HG02759 (cell line): ENCODE measurements around the gene LYPD1.

ENCODE experiments used
- ATAC-seq: cut with Tn5 transposase; IDR thresholded peaks from one replicate; pipeline ENCODE4 v1.9.1; 2021; ENCODE audit warnings: mild to moderate bottlenecking, moderate library complexity; ENCODE audit not compliant: unreplicated experiment

Gene LYPD1

GRCh38 chr2:132638313-132639040 lies 31.5 kb downstream of the LYPD1 start:
- ATAC-seq: no peak

GRCh38 chr2:132636346-132636745 lies 33.7 kb downstream of the LYPD1 start:
- ATAC-seq: no peak

DNA sequence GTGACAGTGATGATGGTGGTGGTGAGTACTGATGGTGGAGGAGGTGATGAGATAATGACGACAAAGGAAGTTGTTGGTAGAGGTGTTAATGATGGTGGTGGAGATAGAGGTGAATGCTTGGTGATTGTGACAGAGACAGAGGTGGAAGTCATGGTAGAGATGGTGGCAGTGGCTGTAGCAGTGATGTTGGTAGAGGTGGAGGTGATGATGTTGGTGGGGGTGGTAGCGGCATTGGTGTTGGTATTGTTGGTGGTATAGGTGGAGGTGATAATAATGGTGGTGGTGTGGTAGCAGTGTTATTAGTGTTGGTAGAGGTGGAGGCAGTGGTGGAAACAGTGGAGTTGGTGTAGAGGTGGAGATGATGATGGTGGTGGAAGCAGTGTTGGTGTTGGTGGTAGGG lies 36.4 kb downstream of the LYPD1 start:
- ATAC-seq: no peak

DNA sequence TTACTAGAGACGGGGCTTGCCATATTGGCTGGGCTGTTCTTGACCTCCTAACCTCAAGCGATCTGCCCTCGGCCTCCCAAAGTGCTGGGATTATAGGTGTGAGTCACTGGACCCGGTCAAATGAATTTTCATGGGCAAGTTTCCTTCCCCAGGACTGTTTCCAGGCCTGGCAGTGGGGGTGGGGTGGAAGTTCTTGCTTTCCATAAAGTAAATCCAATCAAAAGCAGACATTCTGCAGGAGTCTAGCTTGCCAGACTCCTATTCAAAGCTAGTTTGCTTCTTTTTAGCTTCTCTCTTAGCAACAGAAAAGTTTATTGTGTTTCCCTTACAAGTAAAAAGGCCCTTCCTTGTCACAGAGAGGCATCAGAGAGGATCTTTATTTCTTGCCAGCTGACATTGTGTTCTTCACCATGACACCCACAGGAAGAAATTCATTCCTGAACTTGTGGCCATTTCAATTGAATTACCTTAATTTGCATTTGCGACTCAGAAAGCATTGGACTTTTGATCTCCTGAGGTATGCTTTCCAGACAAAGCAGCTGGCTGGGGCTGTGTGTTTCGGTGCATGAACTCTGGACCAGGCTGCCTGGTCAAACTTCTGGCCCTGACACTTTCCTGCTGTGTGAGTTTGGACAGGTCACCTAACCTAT lies 37.9 kb downstream of the LYPD1 start:
- ATAC-seq: no peak

GRCh38 chr2:132627536-132627935 lies 42.5 kb downstream of the LYPD1 start:
- ATAC-seq: no peak

DNA sequence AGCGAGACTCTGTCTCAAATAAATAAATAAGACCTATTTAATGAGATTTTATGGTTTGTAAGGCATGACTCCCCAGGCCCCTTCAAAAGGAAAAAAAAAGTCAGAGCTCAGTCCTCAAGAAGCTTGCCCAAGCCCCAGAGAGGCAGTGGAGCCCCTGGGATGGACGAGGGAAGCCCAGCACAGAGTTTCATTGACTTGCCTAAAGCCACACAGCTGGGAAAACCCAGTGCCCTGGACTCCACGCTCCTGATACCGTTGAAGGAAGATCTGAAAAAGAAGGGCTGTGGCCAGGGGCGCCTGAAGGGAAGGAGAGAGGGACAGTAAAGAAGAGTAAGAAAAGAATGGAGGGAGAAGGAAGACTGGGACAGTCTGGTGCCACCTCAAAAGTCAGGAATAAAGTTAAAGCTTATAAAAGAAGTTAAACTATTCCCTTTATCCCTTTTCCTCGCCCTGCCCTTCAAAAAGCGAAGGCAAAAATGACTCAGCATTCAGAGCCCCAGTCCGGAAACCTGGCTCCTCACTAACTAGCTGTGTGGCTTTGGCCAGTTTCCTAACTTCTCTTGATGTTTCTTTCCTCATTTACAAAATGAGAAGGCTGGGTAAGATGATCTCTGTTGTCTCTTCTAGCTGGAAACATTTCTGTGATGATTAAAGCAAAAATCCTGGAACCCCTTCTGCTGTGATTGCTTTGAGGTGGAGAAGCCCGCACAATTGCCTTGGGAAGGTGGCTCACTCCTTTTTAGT lies 46.7 kb downstream of the LYPD1 start:
- no peak for ATAC-seq

DNA sequence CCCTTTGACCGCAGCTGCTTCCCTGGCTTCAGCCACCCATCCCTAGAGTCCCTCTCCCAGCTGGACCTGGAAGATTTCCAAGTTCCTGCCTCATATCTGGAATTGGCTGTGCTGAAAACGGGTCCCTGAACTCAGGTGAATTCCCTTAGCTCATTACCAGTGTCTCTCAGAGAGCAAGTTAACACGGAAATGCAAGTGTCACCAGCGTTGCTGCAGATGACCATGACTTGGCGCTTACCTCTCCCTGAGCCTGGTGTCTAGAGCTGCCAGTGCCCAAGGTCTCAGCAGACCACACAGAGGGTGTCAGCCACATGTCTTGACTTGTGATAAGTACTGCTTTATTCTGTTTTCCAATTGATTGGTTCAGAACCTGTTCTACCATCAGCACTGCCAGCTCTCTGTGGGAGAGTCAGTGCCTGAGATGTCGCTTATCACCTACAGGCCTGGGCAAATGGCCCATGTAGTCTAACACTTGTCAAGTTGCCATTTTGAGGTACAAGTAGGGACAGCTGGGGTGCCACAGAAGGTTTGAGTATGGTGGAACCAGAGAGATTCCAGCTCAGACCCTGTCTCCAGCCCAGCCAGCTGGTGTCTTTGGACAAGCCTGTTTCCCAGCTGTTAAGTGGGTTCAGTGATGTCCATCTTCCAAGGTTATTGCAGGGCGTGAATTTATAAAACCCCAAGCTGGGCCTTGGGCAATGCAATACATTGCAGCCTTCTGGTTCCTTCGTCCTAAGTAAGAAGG lies 48.7 kb downstream of the LYPD1 start:
- no peak for ATAC-seq

- no peak for ATAC-seq
Measured at GRCh38 chr2:132620115-132620514, 49.9 kb downstream of the LYPD1 start.

GRCh38 chr2:132618734-132619133 lies 51.3 kb downstream of the LYPD1 start:
- ATAC-seq: no peak

GRCh38 chr2:132617989-132618388 lies 52.0 kb downstream of the LYPD1 start:
- ATAC-seq: no peak

DNA sequence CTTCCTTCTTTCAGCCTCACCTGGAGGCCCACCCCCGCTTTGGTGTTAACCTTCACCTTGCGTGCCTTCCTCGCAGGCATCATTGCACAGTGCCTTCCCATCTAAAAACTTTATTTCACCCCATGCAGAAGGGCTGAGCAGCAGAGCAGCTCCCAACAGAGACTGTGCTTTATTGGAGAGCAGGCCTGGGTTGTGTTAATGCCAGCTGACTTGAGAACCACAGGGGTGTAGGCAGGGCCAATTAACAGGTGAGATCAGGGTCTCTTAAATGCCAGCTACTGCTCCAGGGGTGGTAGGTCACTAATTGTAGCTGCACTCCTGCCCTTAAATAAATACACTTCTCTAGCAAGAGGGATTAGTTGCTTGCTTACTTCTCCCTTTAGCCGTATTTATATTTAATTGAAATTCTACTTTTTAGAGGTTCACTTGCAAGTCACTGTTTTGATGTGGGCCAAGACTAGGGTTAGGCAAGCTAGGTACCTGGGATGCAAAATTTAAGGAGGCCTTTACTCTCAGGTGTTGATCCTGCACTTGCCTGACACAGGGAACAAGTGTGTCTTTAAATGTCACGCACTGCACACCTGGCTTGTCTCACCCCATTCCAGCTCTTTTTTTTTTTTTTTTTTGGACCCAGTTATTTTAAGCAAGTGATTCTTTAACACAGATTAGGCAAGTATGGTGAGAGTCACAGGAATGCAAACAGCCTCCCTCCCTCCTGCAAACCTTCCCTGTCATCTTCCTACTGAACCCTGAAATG lies 54.5 kb downstream of the LYPD1 start:
- no peak for ATAC-seq

GRCh38 chr2:132611719-132612118 lies 58.3 kb downstream of the LYPD1 start:
- ATAC-seq: no peak

DNA sequence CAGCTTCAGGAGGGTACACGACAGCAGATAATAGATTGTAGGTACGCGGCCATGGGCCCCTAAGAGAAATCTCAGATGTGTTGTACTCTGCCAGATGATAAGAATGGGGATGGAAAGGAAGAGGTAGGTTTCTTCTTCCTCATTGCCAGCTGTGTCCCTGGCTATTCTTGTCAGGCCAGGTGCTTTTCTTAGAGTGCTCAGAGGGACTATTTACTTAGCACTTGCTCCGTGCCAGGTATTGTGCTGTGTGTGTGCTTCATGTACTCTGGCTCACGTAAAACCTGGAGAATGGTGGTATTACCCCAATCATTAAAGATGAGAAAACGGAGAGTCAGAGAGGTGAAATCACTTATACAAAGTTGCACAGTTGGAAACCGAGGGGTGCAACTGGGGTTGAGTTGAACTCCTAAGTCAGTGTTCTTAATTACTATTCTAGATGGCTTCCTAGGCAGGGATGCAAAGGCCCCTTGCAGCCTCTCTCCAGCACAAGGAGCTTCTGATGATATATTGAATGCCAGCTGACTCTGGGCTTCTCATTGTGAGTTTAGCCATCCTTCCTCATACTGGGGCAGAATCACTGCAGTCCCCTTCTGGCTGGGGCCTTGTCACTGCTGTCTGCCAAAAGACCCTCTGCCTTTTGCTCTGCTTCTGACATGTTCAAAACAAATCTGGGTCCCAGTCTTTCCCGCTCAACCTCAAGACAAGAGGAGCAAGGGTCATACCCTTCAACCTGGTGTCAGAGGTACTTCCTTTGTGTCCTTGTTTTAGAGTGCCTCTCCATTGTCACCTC lies 60.7 kb downstream of the LYPD1 start:
- ATAC-seq: no peak

GRCh38 chr2:132608311-132608710 lies 61.7 kb downstream of the LYPD1 start:
- ATAC-seq: no peak

DNA sequence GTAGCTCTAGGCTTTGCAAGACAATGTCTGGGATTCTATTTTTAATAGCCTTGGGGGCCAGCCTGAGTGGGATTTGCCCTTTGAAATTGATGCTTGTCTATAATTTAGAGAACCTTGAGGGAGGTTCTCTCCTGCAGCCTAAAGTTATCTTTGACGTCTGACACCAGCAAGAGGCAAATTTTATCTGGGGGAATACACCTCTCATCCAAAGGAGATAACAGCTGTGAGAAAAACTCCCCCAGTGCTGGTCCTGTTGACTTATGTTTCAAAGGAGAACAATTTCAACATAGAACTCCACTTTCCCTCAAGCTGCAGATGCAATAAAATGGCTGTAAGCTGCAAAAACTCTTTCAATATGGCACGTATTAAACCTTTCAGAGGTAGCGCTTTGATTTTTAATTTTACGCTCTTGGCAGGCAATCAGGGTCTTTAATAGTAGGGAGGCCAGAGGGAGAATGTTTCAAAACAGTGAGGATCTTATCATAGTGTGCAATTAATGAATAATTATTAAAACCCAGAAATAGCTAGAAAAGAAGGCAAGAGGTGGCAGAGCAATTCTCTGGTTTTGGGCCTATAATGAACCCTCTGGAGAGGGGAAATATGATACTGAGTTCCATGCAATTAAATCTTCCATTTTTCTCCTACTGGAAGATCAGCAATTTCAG lies 62.4 kb downstream of the LYPD1 start:
- no peak for ATAC-seq

DNA sequence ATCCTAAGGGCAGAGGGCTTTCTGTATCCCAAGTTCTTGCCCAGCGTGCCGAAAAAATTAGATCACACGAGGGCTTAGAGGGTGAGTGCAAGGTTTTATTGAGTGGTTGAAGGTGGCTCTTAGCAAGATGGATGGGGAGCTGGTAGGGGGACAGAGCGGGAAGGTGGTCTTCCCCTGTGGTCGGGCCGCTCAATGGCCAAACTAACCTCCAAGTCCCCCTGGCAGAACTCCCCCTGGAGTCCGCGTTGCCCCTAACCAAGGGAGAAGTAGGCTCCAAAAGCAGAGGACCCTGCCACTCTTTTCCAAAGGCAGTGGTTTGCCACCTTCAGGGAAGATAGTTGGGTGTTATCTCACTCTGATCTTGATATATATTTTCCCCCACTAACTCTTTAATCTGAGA lies 63.4 kb downstream of the LYPD1 start:
- ATAC-seq: no peak

GRCh38 chr2:132605236-132606180 lies 64.5 kb downstream of the LYPD1 start:
- no peak for ATAC-seq

DNA sequence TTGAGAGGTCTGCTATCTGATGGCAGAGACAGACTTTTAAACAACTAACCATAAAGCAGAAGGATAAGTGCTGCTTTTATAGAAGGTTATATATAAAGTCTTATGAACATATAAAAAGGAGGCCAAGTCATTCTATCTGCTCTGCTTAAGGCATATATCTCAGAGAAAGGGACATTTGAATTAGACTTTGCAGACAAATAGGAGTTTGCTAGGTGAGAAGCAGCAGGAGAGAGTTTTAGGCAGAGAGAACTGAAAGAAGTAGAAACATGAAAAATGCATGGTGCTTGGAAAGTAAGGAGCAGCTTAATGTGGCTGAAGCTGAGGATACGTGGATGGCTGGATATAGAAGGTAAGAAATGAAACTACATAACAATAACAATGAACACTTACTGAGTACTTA lies 65.4 kb downstream of the LYPD1 start:
- no peak for ATAC-seq
